Measurements from ENCODE around the gene RPS6KA2.

DNA sequence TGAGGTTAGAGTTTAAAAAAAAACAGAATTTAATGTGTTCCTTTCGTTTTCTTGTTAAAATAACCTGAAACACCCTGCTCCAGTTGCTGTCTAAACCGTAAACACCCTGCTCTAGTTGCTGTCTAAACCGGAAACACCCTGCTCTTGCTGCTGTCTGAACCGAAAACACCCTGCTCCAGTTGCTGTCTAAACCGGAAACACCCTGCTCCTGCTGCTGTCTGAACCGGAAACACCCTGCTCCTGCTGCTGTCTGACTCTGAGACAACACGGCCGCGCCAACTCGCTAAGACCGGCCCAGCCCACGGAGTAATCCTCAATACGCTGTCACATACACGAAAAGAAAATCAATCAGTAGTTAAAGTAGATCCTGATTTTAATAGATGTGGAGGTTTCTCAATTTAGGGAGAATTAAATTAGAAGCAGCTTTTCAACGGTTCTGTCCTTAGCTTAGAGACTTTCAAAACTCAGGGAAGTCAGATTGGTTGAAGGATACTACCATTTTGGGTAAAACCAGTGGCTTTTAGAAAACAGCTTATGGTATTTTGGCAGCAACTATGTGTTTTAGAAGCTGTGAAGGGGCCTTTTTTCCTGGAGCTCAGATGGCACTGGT, 138.9 kb downstream of the RPS6KA2 start:
- no peak for TF ChIP-seq POLR2A (IDR thresholded peaks at IDR 0.05)
- TF ChIP-seq, protein P1, sequence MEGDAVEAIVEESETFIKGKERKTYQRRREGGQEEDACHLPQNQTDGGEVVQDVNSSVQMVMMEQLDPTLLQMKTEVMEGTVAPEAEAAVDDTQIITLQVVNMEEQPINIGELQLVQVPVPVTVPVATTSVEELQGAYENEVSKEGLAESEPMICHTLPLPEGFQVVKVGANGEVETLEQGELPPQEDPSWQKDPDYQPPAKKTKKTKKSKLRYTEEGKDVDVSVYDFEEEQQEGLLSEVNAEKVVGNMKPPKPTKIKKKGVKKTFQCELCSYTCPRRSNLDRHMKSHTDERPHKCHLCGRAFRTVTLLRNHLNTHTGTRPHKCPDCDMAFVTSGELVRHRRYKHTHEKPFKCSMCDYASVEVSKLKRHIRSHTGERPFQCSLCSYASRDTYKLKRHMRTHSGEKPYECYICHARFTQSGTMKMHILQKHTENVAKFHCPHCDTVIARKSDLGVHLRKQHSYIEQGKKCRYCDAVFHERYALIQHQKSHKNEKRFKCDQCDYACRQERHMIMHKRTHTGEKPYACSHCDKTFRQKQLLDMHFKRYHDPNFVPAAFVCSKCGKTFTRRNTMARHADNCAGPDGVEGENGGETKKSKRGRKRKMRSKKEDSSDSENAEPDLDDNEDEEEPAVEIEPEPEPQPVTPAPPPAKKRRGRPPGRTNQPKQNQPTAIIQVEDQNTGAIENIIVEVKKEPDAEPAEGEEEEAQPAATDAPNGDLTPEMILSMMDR (IDR thresholded peaks at IDR 0.05) = no peak
